ENCODE results near the gene PARP16. TPM values are rescaled to one million over a fixed set of nuclear protein-coding genes. Genes with fewer than 3 reads are reported as not detected.

The PARP16 gene
- 10 to 100 TPM; 12.1 to 24.7 TPM for total RNA-seq

GRCh38 chr15:65286704-65287519 lies at the start of gene PARP16:
Gene PARP16, minus strand, starts transcription at chr15:65286883. Its CDS starts 457 bp downstream, at chr15:65286426.
- ATAC-seq: peak; percentile 94 to 98
- Mint-ChIP-seq H3K27ac (peak within 1 kb of the TSS; percentile 67 to 84), H3K9me3 (no peaks in the 10 kb centered on the region), H3K36me3 (peaks cover 5 to 6% of the 10 kb centered on the region in 2 donors)
- peak; percentile 92 to 93 for DNase-seq (ENCODE audit: low spot score in 2 of 2)

- no peaks in the 10 kb centered on the region for H3K9me3 Mint-ChIP-seq
- no peak for DNase-seq (ENCODE audit: low spot score in 2 of 2)
- H3K27ac Mint-ChIP-seq: no peak overlapping the region
These were observed 48.8 kb upstream of the PARP16 start for GRCh38 chr15:65335278-65336055.

GRCh38 chr15:65334586-65335231 lies 48.0 kb upstream of the PARP16 start:
- H3K36me3 Mint-ChIP-seq: no peaks in the 10 kb centered on the region
- no peaks in the 10 kb centered on the region for H3K9me3 Mint-ChIP-seq
- ATAC-seq: no peak
- H3K27ac Mint-ChIP-seq: no peak overlapping the region
- no peak for DNase-seq (ENCODE audit: low spot score in 2 of 2)

More at GRCh38 chr15:65335278-65336055, 48.8 kb upstream of the PARP16 start:
- H3K36me3 Mint-ChIP-seq: no peaks in the 10 kb centered on the region
- ATAC-seq: no peak

- ATAC-seq (no peak), DNase-seq (ENCODE audit: low spot score in 2 of 2) (no peak)
- Mint-ChIP-seq H3K36me3 (no peaks in the 10 kb centered on the region), H3K27ac (no peak overlapping the region), H3K9me3 (no peaks in the 10 kb centered on the region)
These were observed 47.2 kb upstream of the PARP16 start for GRCh38 chr15:65333856-65334255.

GRCh38 chr15:65333148-65333820 lies 46.6 kb upstream of the PARP16 start:
- no peaks in the 10 kb centered on the region for H3K36me3 Mint-ChIP-seq
- no peak overlapping the region for H3K27ac Mint-ChIP-seq
- DNase-seq (ENCODE audit: low spot score in 2 of 2): no peak
- no peak for ATAC-seq
- H3K9me3 Mint-ChIP-seq: no peaks in the 10 kb centered on the region

- H3K9me3 Mint-ChIP-seq: no peaks in the 10 kb centered on the region
- H3K27ac Mint-ChIP-seq: no peak overlapping the region
- DNase-seq (ENCODE audit: low spot score in 2 of 2) (no peak), ATAC-seq (no peak)
- no peaks in the 10 kb centered on the region for H3K36me3 Mint-ChIP-seq
These were observed 45.9 kb upstream of the PARP16 start for GRCh38 chr15:65332391-65333147.

- no peak for ATAC-seq
- no peaks in the 10 kb centered on the region for H3K36me3 Mint-ChIP-seq
- H3K9me3 Mint-ChIP-seq: no peaks in the 10 kb centered on the region
- no peak for DNase-seq (ENCODE audit: low spot score in 2 of 2)
- no peak overlapping the region for H3K27ac Mint-ChIP-seq
These were observed 45.1 kb upstream of the PARP16 start for GRCh38 chr15:65331811-65332210.

- Mint-ChIP-seq H3K36me3 (no peaks in the 10 kb centered on the region), H3K9me3 (no peaks in the 10 kb centered on the region), H3K27ac (no peak overlapping the region)
- ATAC-seq (no peak), DNase-seq (ENCODE audit: low spot score in 2 of 2) (no peak)
These were observed 44.4 kb upstream of the PARP16 start for GRCh38 chr15:65330934-65331645.

- no peak for ATAC-seq
- H3K36me3 Mint-ChIP-seq: no peaks in the 10 kb centered on the region
- DNase-seq (ENCODE audit: low spot score in 2 of 2): no peak
- H3K27ac Mint-ChIP-seq: no peak overlapping the region
- no peaks in the 10 kb centered on the region for H3K9me3 Mint-ChIP-seq
These were observed 43.5 kb upstream of the PARP16 start for GRCh38 chr15:65329984-65330735.

GRCh38 chr15:65329288-65329983 lies 42.8 kb upstream of the PARP16 start:
- DNase-seq (ENCODE audit: low spot score in 2 of 2): no peak
- Mint-ChIP-seq H3K27ac (peak overlapping the region in 1 of 2 donors; percentile 29), H3K9me3 (no peaks in the 10 kb centered on the region), H3K36me3 (no peaks in the 10 kb centered on the region)
- ATAC-seq: no peak

GRCh38 chr15:65328506-65329287 lies 42.0 kb upstream of the PARP16 start:
- Mint-ChIP-seq H3K9me3 (no peaks in the 10 kb centered on the region), H3K27ac (peak overlapping the region in 1 of 2 donors; percentile 29), H3K36me3 (no peaks in the 10 kb centered on the region)
- DNase-seq (ENCODE audit: low spot score in 2 of 2) (no peak), ATAC-seq (no peak)

- no peaks in the 10 kb centered on the region for H3K36me3 Mint-ChIP-seq
- no peaks in the 10 kb centered on the region for H3K9me3 Mint-ChIP-seq
- H3K27ac Mint-ChIP-seq: no peak overlapping the region
- DNase-seq (ENCODE audit: low spot score in 2 of 2): no peak
- no peak for ATAC-seq
These were observed 41.1 kb upstream of the PARP16 start for GRCh38 chr15:65327651-65328393.

GRCh38 chr15:65326818-65327217 lies 40.1 kb upstream of the PARP16 start:
- Mint-ChIP-seq H3K9me3 (no peaks in the 10 kb centered on the region), H3K27ac (no peak overlapping the region), H3K36me3 (no peaks in the 10 kb centered on the region)
- ATAC-seq: no peak
- no peak for DNase-seq (ENCODE audit: low spot score in 2 of 2)
